WTC11 (cell line): ENCODE measurements around the gene PREX1. TPM values are rescaled to one million over a fixed set of nuclear protein-coding genes. Genes with fewer than 3 reads are reported as not detected.

ENCODE experiments used
- ATAC-seq: fragments of 200-7000 bp; cut with Tn5 transposase; 2 replicates; pipeline ENCODE4 v1.10.0; 2021; ENCODE audit warnings: mild to moderate bottlenecking, moderate library complexity
- CTCF ChIA-PET: fragments of 300-600 bp; sonication (Branson Sonifier 250); formaldehyde crosslinking; loops from one replicate; lab custom pipeline; 2021; ENCODE audit warnings: antibody characterized with exemption; lab: Charles Lee
- POLR2A ChIA-PET: fragments of 350-600 bp; sonication (Branson Sonifier 250); formaldehyde crosslinking; loops from one replicate; lab custom pipeline; 2021; ENCODE audit warnings: antibody characterized with exemption; lab: Charles Lee
- DNase-seq: peaks from one replicate; pipeline ENCODE4 v3.0.0; 2021; ENCODE audit warnings: low spot score
- H3K27ac Mint-ChIP-seq: 2 replicates; pipeline ENCODE4 v1.8.0; 2021; ENCODE audit warnings: mixed read lengths
- H3K27me3 Mint-ChIP-seq: 2 replicates; pipeline ENCODE4 v1.8.0; 2021; ENCODE audit warnings: low read depth, mild to moderate bottlenecking, moderate library complexity, mixed read lengths
- H3K36me3 Mint-ChIP-seq: 2 replicates; pipeline ENCODE4 v1.8.0; 2021; ENCODE audit warnings: mixed read lengths
- H3K4me1 Mint-ChIP-seq: 2 replicates; pipeline ENCODE4 v1.8.0; 2022; ENCODE audit warnings: mixed read lengths
- H3K4me3 Mint-ChIP-seq: 2 replicates; pipeline ENCODE4 v1.8.0; 2021; ENCODE audit warnings: mild to moderate bottlenecking, moderate library complexity, mixed read lengths
- H3K9me3 Mint-ChIP-seq: 2 replicates; pipeline ENCODE4 v1.8.0; 2021; ENCODE audit warnings: mixed read lengths
- EMX1 ChIP-seq: fragments of 250-450 bp; sonication (Bioruptor Pico); IDR thresholded peaks from 2 replicates; pipeline ENCODE4 v1.8.0; 2021; ENCODE audit warnings: mild to moderate bottlenecking
- ERG ChIP-seq: fragments of 250-450 bp; sonication (Bioruptor Pico); IDR thresholded peaks from 2 replicates; pipeline ENCODE4 v1.8.0; 2021; ENCODE audit warnings: mild to moderate bottlenecking
- FOXP1 ChIP-seq: sonication (generic); formaldehyde crosslinking; IDR thresholded peaks from 2 replicates; pipeline ENCODE4 v1.8.0; 2022; ENCODE audit warnings: missing genetic modification reagents, mild to moderate bottlenecking, moderate library complexity, borderline replicate concordance
- HMGA2 ChIP-seq: fragments of 250-450 bp; sonication (Bioruptor Pico); IDR thresholded peaks from 2 replicates; pipeline ENCODE4 v1.4.0; 2021; ENCODE audit warnings: mild to moderate bottlenecking, moderate library complexity
- IRF2 ChIP-seq: sonication (generic); formaldehyde crosslinking; IDR thresholded peaks from 2 replicates; pipeline ENCODE4 v1.8.0; 2022; ENCODE audit warnings: low read depth, missing genetic modification reagents, borderline replicate concordance
- MYBL2 ChIP-seq: sonication (generic); formaldehyde crosslinking; IDR thresholded peaks from 2 replicates; pipeline ENCODE4 v1.8.1; 2023; ENCODE audit warnings: mild to moderate bottlenecking, moderate library complexity, missing genetic modification reagents
- NFYB ChIP-seq: sonication (generic); formaldehyde crosslinking; conservative IDR thresholded peaks from 2 replicates; pipeline ENCODE4 v1.8.0; 2022; ENCODE audit warnings: low read depth, missing genetic modification reagents
- PRRX2 ChIP-seq: fragments of 250-450 bp; sonication (Bioruptor Pico); IDR thresholded peaks from 2 replicates; pipeline ENCODE4 v1.8.0; 2021; ENCODE audit warnings: mild to moderate bottlenecking
- SP1 ChIP-seq: sonication (generic); formaldehyde crosslinking; conservative IDR thresholded peaks from 2 replicates; pipeline ENCODE4 v1.8.1; 2022; ENCODE audit warnings: missing genetic modification reagents
- TCF7 ChIP-seq: sonication (generic); formaldehyde crosslinking; IDR thresholded peaks from 2 replicates; pipeline ENCODE4 v1.8.0; 2022; ENCODE audit warnings: mild to moderate bottlenecking, low read depth, missing genetic modification reagents, moderate library complexity
- USF1 ChIP-seq: sonication (generic); formaldehyde crosslinking; IDR thresholded peaks from 2 replicates; pipeline ENCODE4 v1.8.0; 2022; ENCODE audit warnings: mild to moderate bottlenecking, missing genetic modification reagents
- USF2 ChIP-seq: sonication (generic); formaldehyde crosslinking; IDR thresholded peaks from 2 replicates; pipeline ENCODE4 v1.8.1; 2023; ENCODE audit warnings: mild to moderate bottlenecking, missing genetic modification reagents, moderate library complexity
- ZBTB21 ChIP-seq: sonication (generic); formaldehyde crosslinking; IDR thresholded peaks from 2 replicates; pipeline ENCODE4 v1.8.1; 2023; ENCODE audit warnings: mild to moderate bottlenecking, missing genetic modification reagents, borderline replicate concordance
- ZNF138 ChIP-seq: sonication (generic); formaldehyde crosslinking; conservative IDR thresholded peaks from 2 replicates; pipeline ENCODE4 v1.8.1; 2022; ENCODE audit warnings: mild to moderate bottlenecking, moderate library complexity, missing genetic modification reagents
- ZNF512 ChIP-seq: sonication (generic); formaldehyde crosslinking; IDR thresholded peaks from 2 replicates; pipeline ENCODE4 v1.8.1; 2022; ENCODE audit warnings: missing genetic modification reagents, borderline replicate concordance
- ZNF532 ChIP-seq: fragments of 250-450 bp; sonication (Bioruptor Pico); IDR thresholded peaks from 2 replicates; pipeline ENCODE4 v1.9.0; 2021; ENCODE audit warnings: mild to moderate bottlenecking, borderline replicate concordance
- ZSCAN18 ChIP-seq: fragments of 250-450 bp; sonication (Bioruptor Pico); IDR thresholded peaks from 2 replicates; pipeline ENCODE4 v2.1.2; 2022; ENCODE audit warnings: mild to moderate bottlenecking, moderate library complexity
- total RNA-seq: library from RNA; stranded (reverse); gene quantifications from 3 replicates; pipeline ENCODE4 v1.2.3, GENCODE V29; 2021

Gene PREX1
- total RNA-seq, 1 experiment from 2014 or later = 17.3 TPM

GRCh38 chr20:48603116-48603818 is 224.5 kb downstream of the PREX1 start:
- ChIA-PET POLR2A (no interaction called here), CTCF (interaction anchor here (0.8 to 3.8 kb wide), 2 partner anchors 17 to 54 kb away, joined by 3 to 15 read pairs; no protein-coding TSS in a partner anchor)
- H3K36me3 Mint-ChIP-seq = no peaks in the 10 kb centered on the region
- no peaks in the 10 kb centered on the region for H3K9me3 Mint-ChIP-seq
- no peak for TF ChIP-seq USF1 (CRISPR knock-in tag)
- TF ChIP-seq HMGA2 = no peak
- no peak for TF ChIP-seq MYBL2 (CRISPR knock-in tag)
- no peak for TF ChIP-seq TCF7 (CRISPR knock-in tag)
- no peak for TF ChIP-seq PRRX2 (CRISPR knock-in tag)
- no peak for TF ChIP-seq SP1 (CRISPR knock-in tag)
- TF ChIP-seq NFYB (CRISPR knock-in tag) = no peak
- no peak for TF ChIP-seq IRF2 (CRISPR knock-in tag)
- TF ChIP-seq USF2 = no peak
- TF ChIP-seq ZNF532 = no peak
- TF ChIP-seq ZNF512 (CRISPR knock-in tag) = no peak
- TF ChIP-seq EMX1 (CRISPR knock-in tag) = no peak
- TF ChIP-seq ZSCAN18 (CRISPR knock-in tag) = no peak
- no peak for TF ChIP-seq ZNF138
- no peak for TF ChIP-seq ERG (CRISPR knock-in tag)
- no peak for TF ChIP-seq ZBTB21 (CRISPR knock-in tag)
- TF ChIP-seq FOXP1 (CRISPR knock-in tag) = no peak
- peak; percentile 73 for ATAC-seq
- H3K27ac Mint-ChIP-seq = no peak overlapping the region
- no peak overlapping the region for H3K4me3 Mint-ChIP-seq
- peaks cover 12% of the 10 kb centered on the region for H3K4me1 Mint-ChIP-seq
- peak; percentile 45 for DNase-seq
- no peaks in the 10 kb centered on the region for H3K27me3 Mint-ChIP-seq
